GM12873 (cell line): ENCODE measurements around the gene SDF4.

Experiments used
- TF ChIP-seq, protein P1 (sequence below): IDR thresholded peaks from 2 replicates; pipeline ENCODE4 v1.5.1; 2012; ENCODE audit warnings: low read depth, mild to moderate bottlenecking, moderate library complexity, low read length, control low read depth; ENCODE audit not compliant: insufficient read depth; ENCODE audit errors: missing control alignments

Gene SDF4

DNA sequence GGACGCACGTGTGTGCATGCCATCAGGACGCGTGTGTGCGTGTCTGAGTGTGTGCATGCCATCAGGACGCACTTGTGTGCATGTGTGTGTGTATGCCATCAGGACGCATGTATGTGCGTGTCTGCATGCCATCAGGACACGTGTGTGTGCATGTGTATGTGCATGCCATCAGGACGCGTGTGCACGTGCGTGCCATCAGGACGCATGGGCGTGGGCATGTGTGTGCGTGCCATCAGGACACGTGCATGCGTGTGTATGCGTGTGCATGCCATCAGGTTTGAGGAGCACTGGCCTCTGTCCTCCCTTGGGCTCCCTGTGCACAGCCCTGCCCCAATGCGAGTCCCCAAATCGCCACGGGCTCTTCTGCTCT is 27.3 kb upstream of the SDF4 start:
- TF ChIP-seq, protein P1, sequence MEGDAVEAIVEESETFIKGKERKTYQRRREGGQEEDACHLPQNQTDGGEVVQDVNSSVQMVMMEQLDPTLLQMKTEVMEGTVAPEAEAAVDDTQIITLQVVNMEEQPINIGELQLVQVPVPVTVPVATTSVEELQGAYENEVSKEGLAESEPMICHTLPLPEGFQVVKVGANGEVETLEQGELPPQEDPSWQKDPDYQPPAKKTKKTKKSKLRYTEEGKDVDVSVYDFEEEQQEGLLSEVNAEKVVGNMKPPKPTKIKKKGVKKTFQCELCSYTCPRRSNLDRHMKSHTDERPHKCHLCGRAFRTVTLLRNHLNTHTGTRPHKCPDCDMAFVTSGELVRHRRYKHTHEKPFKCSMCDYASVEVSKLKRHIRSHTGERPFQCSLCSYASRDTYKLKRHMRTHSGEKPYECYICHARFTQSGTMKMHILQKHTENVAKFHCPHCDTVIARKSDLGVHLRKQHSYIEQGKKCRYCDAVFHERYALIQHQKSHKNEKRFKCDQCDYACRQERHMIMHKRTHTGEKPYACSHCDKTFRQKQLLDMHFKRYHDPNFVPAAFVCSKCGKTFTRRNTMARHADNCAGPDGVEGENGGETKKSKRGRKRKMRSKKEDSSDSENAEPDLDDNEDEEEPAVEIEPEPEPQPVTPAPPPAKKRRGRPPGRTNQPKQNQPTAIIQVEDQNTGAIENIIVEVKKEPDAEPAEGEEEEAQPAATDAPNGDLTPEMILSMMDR = no peak

DNA sequence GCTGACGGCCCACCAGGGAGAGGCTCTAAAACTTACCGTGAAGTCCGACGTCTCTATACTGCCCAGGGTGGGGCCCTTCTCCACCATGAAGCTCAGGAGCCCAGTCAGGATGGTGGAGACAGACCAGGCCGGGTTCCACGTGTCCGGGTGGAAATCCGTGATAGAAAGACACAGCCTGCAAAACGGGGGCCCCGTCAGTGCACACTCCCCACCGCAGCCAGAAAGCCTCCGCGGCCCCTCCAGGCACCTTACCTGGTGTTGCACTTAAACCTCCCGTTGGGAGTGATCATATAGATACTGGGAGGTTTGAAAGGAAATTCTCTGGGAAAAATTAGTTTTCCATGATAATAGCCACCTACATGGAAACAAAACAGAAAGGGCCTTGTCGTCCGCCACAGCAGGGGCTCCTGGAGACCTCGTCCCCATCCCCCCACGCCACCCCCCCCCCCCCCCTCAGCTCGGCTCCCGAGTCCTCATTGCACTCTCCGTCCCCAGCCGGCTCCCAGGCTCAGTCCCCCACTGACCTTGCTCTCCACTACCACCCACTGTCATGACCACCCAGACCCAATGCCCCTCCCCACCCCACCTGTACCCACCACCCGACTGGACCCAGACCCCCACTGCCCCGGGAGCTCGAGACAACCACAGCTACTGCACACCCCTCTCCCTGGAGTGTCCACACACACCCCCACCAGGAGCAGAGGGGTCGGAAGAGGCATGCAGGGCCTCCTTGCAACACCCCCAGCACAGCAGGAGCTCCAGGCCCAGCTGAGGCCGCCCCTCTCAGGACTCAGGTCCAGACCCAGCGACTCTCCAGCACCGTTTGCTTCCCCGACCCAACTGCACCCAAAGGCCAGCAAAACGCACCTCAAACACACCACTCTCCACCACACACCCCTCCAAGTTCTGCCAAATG is 25.4 kb upstream of the SDF4 start:
- TF ChIP-seq, protein P1 = no peak

DNA sequence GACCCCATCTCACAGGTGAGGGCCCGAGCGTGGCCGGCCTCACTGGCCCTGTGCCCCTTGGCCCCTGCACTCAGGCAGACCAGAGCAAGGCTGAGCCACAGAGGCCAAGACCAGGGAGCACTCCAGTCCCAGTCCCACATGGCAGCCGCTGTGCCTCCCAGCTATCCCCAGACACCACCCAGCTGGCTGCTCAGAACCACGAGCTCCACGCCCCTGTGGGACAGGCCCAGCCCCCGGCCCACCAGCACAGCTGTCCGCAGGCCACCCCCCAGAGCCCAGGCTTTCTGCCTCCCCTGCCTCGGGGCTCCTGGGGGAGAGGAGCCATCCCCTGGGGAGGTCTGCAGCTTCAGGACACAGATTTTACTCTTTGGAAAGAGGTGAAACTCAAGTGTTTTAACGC is 23.8 kb upstream of the SDF4 start:
- TF ChIP-seq, protein P1 = no peak

DNA sequence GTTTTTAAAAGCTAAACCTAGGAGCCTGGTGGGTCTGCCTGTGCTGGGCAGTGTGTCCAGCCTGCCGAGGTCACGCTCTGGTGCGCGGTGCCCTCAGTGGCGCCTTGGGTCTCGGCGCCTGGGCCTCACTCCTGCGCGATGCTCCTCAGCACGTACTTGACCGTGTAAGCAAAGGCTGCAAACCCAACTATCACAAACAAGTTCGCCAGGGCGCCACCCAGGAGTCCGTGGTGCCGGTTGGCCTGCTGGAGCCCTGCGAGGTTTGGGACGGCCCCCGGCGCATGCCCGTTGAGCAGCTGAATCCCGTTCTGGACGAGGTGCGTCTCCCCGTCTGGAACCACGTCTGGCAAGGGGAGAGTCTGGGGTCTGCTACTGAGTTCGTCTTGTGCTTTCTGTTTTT is 23.3 kb upstream of the SDF4 start:
- TF ChIP-seq, protein P1 = no peak

DNA sequence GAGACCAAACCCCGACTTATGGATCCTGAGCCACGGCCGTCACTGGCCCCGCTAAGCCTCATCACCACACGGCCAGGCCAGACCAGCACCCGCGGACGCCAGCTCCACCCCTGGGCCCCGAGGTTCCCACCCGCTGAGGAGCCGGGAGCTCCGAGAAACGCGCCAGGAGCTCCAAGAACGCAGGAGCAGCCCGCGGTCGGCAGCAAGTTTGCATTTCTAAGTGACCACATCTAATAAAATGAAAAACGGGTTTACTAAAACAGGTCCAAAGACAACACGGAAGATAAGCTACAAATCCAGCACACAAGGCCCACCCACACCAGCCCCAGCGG is 22.8 kb upstream of the SDF4 start:
- TF ChIP-seq, protein P1 = no peak

DNA sequence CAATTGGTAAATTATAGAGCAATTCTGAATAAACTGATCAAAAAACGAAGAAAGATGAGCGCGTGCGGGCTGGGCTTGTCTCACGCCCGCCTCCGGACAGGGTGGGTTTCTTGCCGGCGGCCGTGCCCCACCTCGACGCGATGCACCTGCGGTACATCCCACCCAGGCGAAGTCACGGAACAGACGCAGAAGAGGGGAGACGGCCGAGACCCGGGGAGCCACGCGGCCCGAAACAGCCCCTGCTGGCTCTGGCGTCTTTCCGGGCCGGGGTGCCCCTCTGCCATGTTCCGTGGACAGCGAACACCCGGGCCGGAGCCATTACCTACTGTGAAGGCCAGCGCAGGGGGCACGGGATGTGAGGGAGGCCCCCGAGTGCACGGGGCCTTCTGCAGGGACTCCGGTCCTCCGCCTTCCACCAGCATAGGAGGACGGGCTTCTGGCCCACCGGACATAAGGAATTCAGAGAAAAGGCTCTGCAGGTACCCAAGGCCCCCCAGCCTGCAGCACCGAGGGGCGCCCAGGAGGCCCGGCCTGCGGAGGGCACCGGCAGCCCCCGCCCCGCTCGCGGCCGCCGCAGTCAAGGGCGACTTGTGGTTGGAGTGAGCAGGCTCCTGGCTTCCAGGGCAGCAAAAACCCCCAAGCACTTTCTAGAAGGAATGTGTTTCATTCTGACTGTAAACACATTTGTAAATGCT is 22.3 kb upstream of the SDF4 start:
- TF ChIP-seq, protein P1 = no peak

DNA sequence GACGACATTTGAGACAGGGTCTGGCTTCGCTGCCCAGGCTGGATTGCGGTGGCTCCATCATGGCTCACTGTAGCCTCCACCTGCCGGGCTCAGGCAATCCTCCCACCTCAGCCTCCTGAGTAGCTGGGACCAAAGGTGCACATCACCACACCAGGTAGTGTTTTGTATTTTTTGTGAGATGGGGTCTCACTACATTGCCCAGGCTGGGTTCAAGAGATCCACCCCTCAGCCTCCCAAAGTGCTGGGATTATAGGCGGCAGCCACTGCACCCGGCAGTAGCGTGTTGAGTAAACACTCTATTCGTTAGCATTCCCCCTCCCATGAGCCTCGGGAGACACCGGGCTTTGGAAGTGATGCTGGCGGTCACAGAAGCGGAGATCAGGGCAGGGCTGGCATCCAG is 21.5 kb upstream of the SDF4 start:
- TF ChIP-seq, protein P1 = no peak
